ENCODE results near the gene ECI2. TPM values are rescaled to one million over a fixed set of nuclear protein-coding genes. Genes with fewer than 3 reads are reported as not detected.

ECI2 gene
- total and polyA plus RNA-seq, 2 donors (not counting 1 experiment from before 2014, with no cell fraction given), result 15.2 to 28.3 TPM

GRCh38 chr6:4178737-4179333 lies 43.5 kb upstream of the ECI2 start:
- H3K27ac ChIP-seq (ENCODE audit: low read length in 2 of 2), result no peak overlapping the region
- H3K27me3 ChIP-seq (replicated peaks in 1 of 4; ENCODE audit: control extremely low read depth in 1 of 4, control insufficient read depth in 3 of 4, insufficient read depth in 4 of 4, low read length in 3 of 4), result peaks cover 0 to 6% (median 3%) of the 10 kb centered on the region in 4 experiments
- no peaks in the 10 kb centered on the region for H3K9me3 Mint-ChIP-seq (ENCODE audit: insufficient read depth)
- no peaks in the 10 kb centered on the region for H4K20me1 ChIP-seq (ENCODE audit: control insufficient read depth, insufficient read depth, low read length, poor library complexity, severe bottlenecking)
- H3K9me3 ChIP-seq (ENCODE audit: control extremely low read depth in 1 of 3, control insufficient read depth in 2 of 3, insufficient read depth in 1 of 3, low read length in 2 of 3), result no peaks in the 10 kb centered on the region
- no peaks in the 10 kb centered on the region for H3K36me3 ChIP-seq (replicated peaks in 1 of 2; ENCODE audit: control extremely low read depth in 1 of 2, control insufficient read depth in 1 of 2, extremely low read depth in 1 of 2, insufficient read depth in 2 of 2, low read length in 1 of 2)
- ChIA-PET CTCF (no interaction called here), POLR2A (no interaction called here)
- H3K4me3 ChIP-seq (ENCODE audit: control extremely low read depth in 1 of 5, extremely low read depth in 1 of 5, insufficient read depth in 1 of 5, low read depth in 2 of 5, low read length in 4 of 5), result no peak overlapping the region
- ATAC-seq (ENCODE audit: low read depth) (no peak), DNase-seq (no peak)
- H3K9ac ChIP-seq (ENCODE audit: low read length), result no peak overlapping the region
- 91% methylated on average over 3 of the region's 8 CpGs for WGBS (ENCODE audit: insufficient coverage)
- no peaks in the 10 kb centered on the region for H3K4me1 ChIP-seq (ENCODE audit: control insufficient read depth in 2 of 2, insufficient read depth in 2 of 2, low read length in 2 of 2)
- intact Hi-C loops (cut with micrococcal nuclease), result no loop called here
- peaks cover 31% of the 10 kb centered on the region for H3K27me3 Mint-ChIP-seq
- H3K79me2 ChIP-seq (ENCODE audit: control insufficient read depth, insufficient read depth, low read length), result no peaks in the 10 kb centered on the region
- TF ChIP-seq CTCF (IDR thresholded peaks at IDR 0.05) (no peak), EZH2 (IDR thresholded peaks at IDR 0.05; ENCODE audit: borderline replicate concordance, insufficient read depth, low read depth, low read length, poor library complexity, severe bottlenecking) (no peak)
- no peaks in the 10 kb centered on the region for H3K4me1 Mint-ChIP-seq
- no peak overlapping the region for H2AFZ ChIP-seq (ENCODE audit: insufficient read depth, low read depth, low read length, poor library complexity, severe bottlenecking)
- no peak overlapping the region for H3K4me3 Mint-ChIP-seq
- no peak overlapping the region for H3K27ac Mint-ChIP-seq
- H3K4me2 ChIP-seq (replicated peaks; ENCODE audit: low read depth, low read length, poor library complexity, severe bottlenecking), result no peak overlapping the region

- Mint-ChIP-seq H3K4me1 (peaks cover 2% of the 10 kb centered on the region), H3K27ac (no peak overlapping the region), H3K27me3 (peaks cover 31% of the 10 kb centered on the region), H3K4me3 (no peak overlapping the region), H3K9me3 (ENCODE audit: insufficient read depth) (no peaks in the 10 kb centered on the region)
- Histone ChIP-seq H3K9me3 (ENCODE audit: control extremely low read depth in 1 of 3, control insufficient read depth in 2 of 3, insufficient read depth in 1 of 3, low read length in 2 of 3) (no peaks in the 10 kb centered on the region), H3K4me3 (ENCODE audit: control extremely low read depth in 1 of 5, extremely low read depth in 1 of 5, insufficient read depth in 1 of 5, low read depth in 2 of 5, low read length in 4 of 5) (no peak overlapping the region), H3K79me2 (ENCODE audit: control insufficient read depth, insufficient read depth, low read length) (no peaks in the 10 kb centered on the region), H3K4me2 (replicated peaks; ENCODE audit: low read depth, low read length, poor library complexity, severe bottlenecking) (no peak overlapping the region), H4K20me1 (ENCODE audit: control insufficient read depth, insufficient read depth, low read length, poor library complexity, severe bottlenecking) (no peaks in the 10 kb centered on the region), H3K27ac (ENCODE audit: low read length in 2 of 2) (no peak overlapping the region), H3K36me3 (replicated peaks in 1 of 2; ENCODE audit: control extremely low read depth in 1 of 2, control insufficient read depth in 1 of 2, extremely low read depth in 1 of 2, insufficient read depth in 2 of 2, low read length in 1 of 2) (no peaks in the 10 kb centered on the region), H2AFZ (ENCODE audit: insufficient read depth, low read depth, low read length, poor library complexity, severe bottlenecking) (no peak overlapping the region), H3K4me1 (ENCODE audit: control insufficient read depth in 2 of 2, insufficient read depth in 2 of 2, low read length in 2 of 2) (no peaks in the 10 kb centered on the region), H3K9ac (ENCODE audit: low read length) (no peak overlapping the region), H3K27me3 (replicated peaks in 1 of 4; ENCODE audit: control extremely low read depth in 1 of 4, control insufficient read depth in 3 of 4, insufficient read depth in 4 of 4, low read length in 3 of 4) (peaks cover 0 to 6% (median 3%) of the 10 kb centered on the region in 4 experiments)
- intact Hi-C loops (cut with micrococcal nuclease), result no loop called here
- no peak for TF ChIP-seq CTCF (IDR thresholded peaks at IDR 0.05)
- DNase-seq (no peak), ATAC-seq (ENCODE audit: low read depth) (no peak)
- ChIA-PET CTCF (interaction anchor here (1.2 kb wide), 1 partner anchor 12 kb away, joined by 3 read pairs; no protein-coding TSS in a partner anchor), POLR2A (no interaction called here)
- WGBS (ENCODE audit: insufficient coverage), result 85% methylated on average over 2 of the region's 2 CpGs
Observed at GRCh38 chr6:4176907-4177306, 41.5 kb upstream of the ECI2 start.

Measured in B cell (primary cell).